HL-60 (cell line): ENCODE data around the gene PLEKHN1.

Source experiments
- POLR2AphosphoS5 ChIP-seq: IDR thresholded peaks from 2 replicates; pipeline ENCODE4 v1.6.1; 2012; ENCODE audit warnings: low read depth
- TF ChIP-seq, protein P1 (sequence below): IDR thresholded peaks from one replicate; pipeline ENCODE4 v1.5.1; 2011; ENCODE audit warnings: low read length, control low read depth, inconsistent platforms; ENCODE audit not compliant: insufficient read depth

DNA sequence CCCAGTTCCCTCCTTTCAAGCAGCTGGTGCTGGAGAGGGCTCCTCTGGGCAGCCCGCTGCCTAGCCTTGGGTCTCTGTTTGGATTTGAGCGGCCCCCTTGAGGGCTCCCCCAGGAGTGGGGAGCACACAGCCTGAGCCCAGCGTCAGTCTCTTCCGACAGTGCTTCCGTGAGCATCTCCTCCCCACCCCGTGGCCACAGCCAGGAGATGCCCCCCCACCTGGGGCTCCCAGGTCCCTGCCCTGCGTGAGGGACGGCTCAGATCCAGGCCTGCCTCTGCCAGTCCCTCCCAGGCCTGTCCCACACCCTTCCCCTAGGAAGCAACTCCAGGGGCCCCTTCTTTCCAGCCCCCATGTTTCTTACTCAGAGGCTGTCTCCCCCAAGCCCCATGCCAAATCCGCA, 39.0 kb upstream of the PLEKHN1 start:
- TF ChIP-seq, protein P1, sequence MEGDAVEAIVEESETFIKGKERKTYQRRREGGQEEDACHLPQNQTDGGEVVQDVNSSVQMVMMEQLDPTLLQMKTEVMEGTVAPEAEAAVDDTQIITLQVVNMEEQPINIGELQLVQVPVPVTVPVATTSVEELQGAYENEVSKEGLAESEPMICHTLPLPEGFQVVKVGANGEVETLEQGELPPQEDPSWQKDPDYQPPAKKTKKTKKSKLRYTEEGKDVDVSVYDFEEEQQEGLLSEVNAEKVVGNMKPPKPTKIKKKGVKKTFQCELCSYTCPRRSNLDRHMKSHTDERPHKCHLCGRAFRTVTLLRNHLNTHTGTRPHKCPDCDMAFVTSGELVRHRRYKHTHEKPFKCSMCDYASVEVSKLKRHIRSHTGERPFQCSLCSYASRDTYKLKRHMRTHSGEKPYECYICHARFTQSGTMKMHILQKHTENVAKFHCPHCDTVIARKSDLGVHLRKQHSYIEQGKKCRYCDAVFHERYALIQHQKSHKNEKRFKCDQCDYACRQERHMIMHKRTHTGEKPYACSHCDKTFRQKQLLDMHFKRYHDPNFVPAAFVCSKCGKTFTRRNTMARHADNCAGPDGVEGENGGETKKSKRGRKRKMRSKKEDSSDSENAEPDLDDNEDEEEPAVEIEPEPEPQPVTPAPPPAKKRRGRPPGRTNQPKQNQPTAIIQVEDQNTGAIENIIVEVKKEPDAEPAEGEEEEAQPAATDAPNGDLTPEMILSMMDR = no peak
- TF ChIP-seq POLR2AphosphoS5 = no peak
